BE2C (cell line): ENCODE results near the gene CDC42.

Experiments used
- DNase-seq: peaks from one replicate; pipeline ENCODE4 v3.0.0-alpha.2; 2020
- H3K27me3 ChIP-seq: fragments of 250-450 bp; sonication (Bioruptor Pico); 2 replicates; pipeline ENCODE4 v1.5.1; 2020; ENCODE audit warnings: mild to moderate bottlenecking
- H3K36me3 ChIP-seq: fragments of 250-450 bp; sonication (Bioruptor Pico); 2 replicates; pipeline ENCODE4 v1.5.1; 2020; ENCODE audit warnings: mild to moderate bottlenecking
- H3K4me1 ChIP-seq: fragments of 250-450 bp; sonication (Bioruptor Pico); 2 replicates; pipeline ENCODE4 v1.5.1; 2020
- H3K4me3 ChIP-seq: 2 replicates; pipeline ENCODE4 v1.5.1; 2011; ENCODE audit warnings: low read depth, low read length
- H3K9me3 ChIP-seq: fragments of 250-450 bp; sonication (Bioruptor Pico); 2 replicates; pipeline ENCODE4 v1.5.1; 2020
- CTCF ChIP-seq: IDR thresholded peaks from 2 replicates; pipeline ENCODE4 v1.5.1; 2012; ENCODE audit warnings: mild to moderate bottlenecking, low read depth, low read length

Gene CDC42

DNA sequence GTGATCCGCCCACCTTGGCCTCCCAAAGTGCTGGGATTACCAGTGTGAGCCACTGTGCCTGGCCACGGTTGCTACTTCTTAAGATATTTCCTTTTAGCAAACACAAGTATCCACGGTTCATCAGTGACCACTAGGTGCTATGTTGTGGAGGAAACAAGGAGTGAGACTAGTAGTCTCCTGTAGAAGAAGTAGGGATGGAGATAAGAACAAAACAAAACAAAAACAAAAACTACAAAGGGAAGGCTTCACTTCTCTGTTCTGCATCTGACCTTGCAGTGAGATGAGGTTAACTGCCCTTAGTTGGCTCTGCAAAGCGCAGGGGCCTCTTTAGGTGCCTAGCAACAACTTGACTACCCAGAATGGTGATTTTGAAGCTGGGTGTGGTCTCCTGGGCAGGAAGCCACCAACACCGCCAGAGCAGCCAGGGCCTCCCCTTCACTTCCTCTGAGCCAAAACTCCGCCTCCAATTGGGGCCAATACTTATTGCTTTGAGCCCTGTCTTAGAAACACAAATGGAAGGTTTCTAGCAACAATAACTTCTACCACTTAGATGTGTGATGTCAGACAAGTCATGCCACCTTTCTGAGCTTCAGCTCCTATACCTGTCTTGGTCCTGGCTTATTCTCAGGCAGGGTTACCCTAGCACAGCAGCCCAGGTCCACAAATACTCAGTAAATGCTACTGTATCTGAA lies 12.8 kb upstream of the CDC42 start:
- no peaks in the 10 kb centered on the region for H3K27me3 ChIP-seq
- no peak overlapping the region for H3K4me3 ChIP-seq
- H3K4me1 ChIP-seq: no peaks in the 10 kb centered on the region
- TF ChIP-seq CTCF: no peak
- DNase-seq: no peak
- H3K36me3 ChIP-seq: no peaks in the 10 kb centered on the region
- no peaks in the 10 kb centered on the region for H3K9me3 ChIP-seq

DNA sequence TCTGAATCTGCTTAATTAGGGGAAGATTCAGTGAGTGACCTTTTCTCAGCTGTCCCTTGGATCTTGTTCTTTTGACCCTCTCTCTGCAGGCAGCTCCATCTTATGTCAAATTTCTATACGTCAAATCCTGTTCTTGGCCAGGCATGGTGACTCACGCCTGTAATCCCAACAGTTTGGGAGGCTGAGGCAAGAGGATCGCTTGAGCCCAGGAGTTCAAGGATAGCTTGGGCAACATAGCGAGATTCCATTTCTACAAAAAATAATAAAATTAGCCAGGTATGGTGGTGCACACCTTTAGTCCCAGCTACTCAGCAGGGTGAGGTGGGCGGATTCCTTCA lies 12.3 kb upstream of the CDC42 start:
- H3K9me3 ChIP-seq: no peaks in the 10 kb centered on the region
- H3K36me3 ChIP-seq: no peaks in the 10 kb centered on the region
- no peaks in the 10 kb centered on the region for H3K4me1 ChIP-seq
- no peak for TF ChIP-seq CTCF
- H3K27me3 ChIP-seq: no peaks in the 10 kb centered on the region
- DNase-seq: no peak
- no peak overlapping the region for H3K4me3 ChIP-seq

- TF ChIP-seq CTCF: no peak
- Histone ChIP-seq H3K4me3 (no peak overlapping the region), H3K36me3 (no peaks in the 10 kb centered on the region), H3K27me3 (no peaks in the 10 kb centered on the region), H3K9me3 (no peaks in the 10 kb centered on the region), H3K4me1 (no peaks in the 10 kb centered on the region)
- DNase-seq: no peak
Measured at GRCh38 chr1:22041505-22041904, 11.0 kb upstream of the CDC42 start.

DNA sequence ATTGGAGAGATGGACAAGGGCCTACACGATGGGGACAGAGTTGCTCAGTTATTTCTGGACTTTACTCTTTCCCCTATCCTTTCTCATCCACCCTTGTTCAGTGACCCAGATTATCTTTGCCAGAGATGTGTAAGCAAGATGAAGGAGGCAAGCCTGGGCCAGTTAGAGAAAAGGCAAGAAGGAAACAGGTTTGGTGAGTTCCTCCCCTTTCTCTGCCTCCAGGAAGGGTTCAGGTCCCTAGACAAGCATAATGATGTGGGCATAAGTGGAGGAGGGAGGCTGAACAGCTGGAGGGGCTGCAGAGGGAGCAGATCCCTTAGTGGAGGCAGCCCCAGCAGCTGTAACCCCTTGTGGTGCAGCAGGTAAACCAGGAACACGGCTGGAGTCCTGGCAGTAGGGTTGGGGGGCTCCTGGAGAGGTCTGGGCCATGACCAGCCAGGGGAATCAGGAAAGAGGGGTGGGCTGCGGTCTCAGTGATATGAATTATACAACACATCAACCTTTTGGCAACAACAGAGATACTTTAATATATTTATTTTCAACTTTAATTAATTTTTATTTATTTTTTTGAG lies 9.2 kb upstream of the CDC42 start:
- Histone ChIP-seq H3K9me3 (no peaks in the 10 kb centered on the region), H3K4me1 (no peaks in the 10 kb centered on the region), H3K27me3 (no peaks in the 10 kb centered on the region), H3K36me3 (no peaks in the 10 kb centered on the region), H3K4me3 (no peak overlapping the region)
- no peak for TF ChIP-seq CTCF
- no peak for DNase-seq

GRCh38 chr1:22044690-22045420 lies 7.7 kb upstream of the CDC42 start:
- DNase-seq: no peak
- Histone ChIP-seq H3K27me3 (no peaks in the 10 kb centered on the region), H3K36me3 (no peaks in the 10 kb centered on the region), H3K4me1 (no peaks in the 10 kb centered on the region), H3K9me3 (no peaks in the 10 kb centered on the region), H3K4me3 (no peak overlapping the region)
- no peak for TF ChIP-seq CTCF

DNA sequence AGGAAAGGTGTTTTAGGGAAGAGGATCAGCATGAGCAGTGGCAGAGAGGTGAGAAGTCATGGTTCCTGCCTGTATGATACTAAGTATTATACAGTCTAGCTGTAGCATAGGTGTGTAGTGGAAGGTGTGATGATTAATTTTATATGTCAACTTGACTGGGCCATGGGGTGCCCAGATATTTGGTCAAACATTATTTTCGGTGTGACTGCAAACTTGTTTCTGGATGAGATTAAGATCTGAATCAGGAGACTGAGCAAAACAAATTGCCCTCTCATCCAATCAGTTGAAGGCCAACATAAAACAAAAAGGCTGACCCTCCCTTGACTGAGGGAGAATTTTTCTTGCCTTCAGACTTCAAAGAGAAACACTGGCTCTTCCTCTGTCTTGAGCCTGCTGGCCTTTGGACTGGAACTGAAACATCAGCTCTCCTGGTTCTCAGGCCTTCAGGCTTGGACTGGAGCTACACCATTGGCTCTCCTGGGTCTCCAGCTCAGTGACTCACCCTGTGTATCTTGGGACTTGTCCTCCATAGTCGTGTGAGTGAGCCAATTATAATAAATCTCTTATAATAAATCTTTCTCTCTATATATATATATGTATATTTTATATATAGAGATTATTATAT lies 6.8 kb upstream of the CDC42 start:
- Histone ChIP-seq H3K36me3 (no peaks in the 10 kb centered on the region), H3K27me3 (no peaks in the 10 kb centered on the region), H3K4me3 (no peak overlapping the region), H3K9me3 (no peaks in the 10 kb centered on the region), H3K4me1 (no peaks in the 10 kb centered on the region)
- no peak for TF ChIP-seq CTCF
- no peak for DNase-seq
